ENCODE results near the gene JAK2. TPM values are rescaled to one million over a fixed set of nuclear protein-coding genes. Genes with fewer than 3 reads are reported as not detected.
A peak's percentile ranks its signal among the peaks of the same experiment; 100 is the strongest.
"Not testable (repeated sequence)": the region's sequence is repeated elsewhere in the genome, so short reads cannot be mapped to it uniquely, and the experiment has no call there.

The JAK2 gene
- polyA plus RNA-seq (2013, experiment 1 of 2; ENCODE audit: insufficient read length), result 7.2 TPM
- 6.4 TPM for polyA plus RNA-seq (2013, experiment 2 of 2; ENCODE audit: insufficient read length)

- DNase-seq, result peak; percentile 95
Measured at GRCh38 chr9:4984621-4985385, at the start of gene JAK2. TSS of gene JAK2 (plus strand) at chr9:4985272. CDS start at chr9:5021988, 36,716 bp downstream.

DNA sequence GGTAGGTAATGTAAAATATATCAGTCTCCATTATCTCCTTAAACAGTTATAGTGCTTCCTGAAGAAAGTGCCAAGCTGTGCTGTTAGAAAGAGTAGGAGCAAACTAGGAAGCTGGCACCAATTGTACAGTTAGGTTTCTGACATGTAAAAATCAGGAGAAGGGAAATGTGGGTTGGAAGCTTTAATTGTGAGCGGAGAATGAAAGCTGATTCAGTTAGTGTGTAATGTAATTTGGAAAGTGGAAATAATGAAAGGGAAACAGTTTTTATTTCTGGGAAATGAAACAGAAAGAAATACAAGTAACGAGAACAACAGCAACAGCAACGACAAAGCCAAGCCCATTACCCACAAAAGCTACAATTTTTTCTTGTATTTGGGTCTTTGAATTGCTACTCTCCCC is 48.8 kb upstream of the JAK2 start:
- DNase-seq, result no peak

GRCh38 chr9:4936823-4937222 is 48.2 kb upstream of the JAK2 start:
- DNase-seq, result no peak

DNA sequence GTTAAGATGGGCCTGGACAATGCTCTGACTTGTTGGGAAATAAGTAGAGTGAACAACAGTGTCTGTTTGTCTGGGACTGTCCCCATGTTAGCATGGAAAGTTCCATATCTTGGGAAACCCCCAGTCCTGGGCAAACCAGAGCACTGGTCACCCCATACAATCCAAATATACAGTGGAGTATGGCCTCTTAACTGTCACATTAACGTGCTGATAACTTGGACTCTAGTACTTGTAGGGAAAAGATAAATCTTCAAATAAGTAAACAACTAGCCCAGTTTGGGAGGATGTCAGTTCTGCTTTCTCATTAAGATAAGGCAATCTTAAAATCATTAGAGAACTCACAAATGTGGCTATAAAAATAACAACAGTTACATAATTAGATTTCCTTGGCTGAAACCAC is 47.6 kb upstream of the JAK2 start:
- no peak for DNase-seq

GRCh38 chr9:4938496-4938895 is 46.6 kb upstream of the JAK2 start:
- DNase-seq, result no peak

DNA sequence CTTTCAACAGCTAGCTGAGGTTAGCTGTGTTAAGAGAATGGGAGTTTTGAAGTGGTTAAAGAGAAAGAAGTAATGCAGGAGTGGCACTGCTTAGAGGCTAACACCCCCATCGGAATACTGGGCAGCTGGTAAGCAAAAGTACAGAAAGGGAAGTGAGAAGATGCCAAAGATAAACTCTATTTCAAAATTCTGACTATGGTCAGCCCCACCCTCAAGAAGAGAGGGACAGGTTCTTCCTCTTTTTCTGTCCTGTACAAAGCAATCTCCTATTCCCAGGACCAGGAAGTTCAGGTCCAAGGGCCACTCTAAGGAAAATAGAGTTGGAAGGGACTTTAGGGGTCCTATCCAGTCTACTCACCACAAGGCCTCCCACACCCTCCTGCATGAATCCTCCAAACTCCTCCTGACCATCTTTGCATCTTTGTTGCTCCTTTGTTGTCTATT is 45.9 kb upstream of the JAK2 start:
- no peak for DNase-seq

GRCh38 chr9:4942042-4942691 is 42.9 kb upstream of the JAK2 start:
- not testable (repeated sequence) for DNase-seq

DNA sequence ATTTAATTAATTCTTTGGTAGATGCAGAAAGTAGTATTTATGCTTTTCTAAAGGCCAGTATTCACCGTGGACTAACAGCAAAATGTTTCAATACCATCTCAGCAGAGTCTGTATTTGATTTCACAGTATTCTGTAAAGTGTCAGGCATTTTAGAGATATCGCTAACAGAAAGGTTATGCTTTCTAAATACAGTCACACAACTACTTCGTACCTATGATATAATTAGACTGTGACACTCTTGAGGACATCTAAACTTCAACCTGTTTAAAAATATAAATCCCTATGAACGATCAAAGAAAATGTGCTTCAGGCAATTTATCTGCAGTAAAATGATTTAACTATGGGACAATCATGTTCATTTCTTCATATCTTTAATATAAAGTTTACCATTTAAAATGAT is 41.7 kb upstream of the JAK2 start:
- no peak for DNase-seq

DNA sequence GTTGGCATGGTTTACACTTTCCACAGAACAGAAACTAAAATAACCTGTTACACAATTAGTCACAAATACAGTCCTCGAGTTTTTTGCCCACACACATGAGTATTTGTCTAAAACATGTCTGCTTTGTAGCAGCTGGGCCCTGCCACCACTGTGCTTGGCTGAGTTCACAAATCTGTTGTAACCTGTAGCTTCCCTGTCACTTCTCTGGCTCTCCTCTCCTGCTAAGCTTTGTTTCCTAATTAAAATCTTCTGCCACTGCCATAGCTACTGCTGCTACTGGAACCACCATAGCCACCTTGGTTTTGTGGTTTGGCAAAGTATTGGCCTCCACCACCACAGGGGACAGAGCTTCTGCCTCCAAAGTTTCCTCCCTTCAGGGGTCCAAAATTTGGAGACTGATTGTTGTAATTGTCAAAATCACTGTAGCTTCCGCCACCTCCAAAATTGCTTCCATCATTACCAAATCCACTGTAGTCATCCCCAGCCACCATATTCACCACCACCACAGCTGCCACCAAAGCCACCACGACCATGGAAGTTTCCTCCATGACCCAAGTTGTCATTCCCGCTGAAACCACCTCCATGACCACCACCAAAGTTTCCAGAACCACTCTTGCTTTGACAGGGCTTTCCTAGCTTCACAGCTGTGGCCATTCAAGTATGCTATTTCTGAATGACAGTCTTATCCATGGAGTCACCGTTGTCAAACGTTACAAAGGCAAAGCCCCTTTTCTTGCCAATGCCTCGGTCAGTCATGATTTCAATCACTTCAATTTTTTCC is 40.5 kb upstream of the JAK2 start:
- DNase-seq, result not testable (repeated sequence)

- no peak for DNase-seq
Measured at GRCh38 chr9:4946937-4947336, 38.1 kb upstream of the JAK2 start.

- DNase-seq, result peak; percentile 22
Measured at GRCh38 chr9:4955836-4956235, 29.2 kb upstream of the JAK2 start.

DNA sequence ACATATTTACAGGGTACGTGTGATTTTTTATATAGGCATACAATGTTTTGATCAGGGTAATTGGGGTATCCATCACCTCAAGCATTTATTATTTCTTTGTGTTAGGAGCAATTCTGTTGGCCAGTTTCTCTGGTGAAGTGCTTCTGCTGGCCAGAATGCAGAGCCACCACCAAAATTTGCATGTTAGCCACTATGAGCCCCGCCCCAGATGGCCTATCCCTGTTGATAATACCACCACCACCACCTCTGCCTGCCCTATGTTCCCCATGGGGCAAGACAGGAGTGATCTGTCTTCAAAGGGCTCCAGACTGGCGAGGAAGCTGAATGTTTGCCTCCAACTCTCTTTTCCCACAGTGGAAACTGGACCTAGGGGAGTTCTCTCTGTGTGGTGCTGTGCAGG is 26.0 kb upstream of the JAK2 start:
- no peak for DNase-seq

DNA sequence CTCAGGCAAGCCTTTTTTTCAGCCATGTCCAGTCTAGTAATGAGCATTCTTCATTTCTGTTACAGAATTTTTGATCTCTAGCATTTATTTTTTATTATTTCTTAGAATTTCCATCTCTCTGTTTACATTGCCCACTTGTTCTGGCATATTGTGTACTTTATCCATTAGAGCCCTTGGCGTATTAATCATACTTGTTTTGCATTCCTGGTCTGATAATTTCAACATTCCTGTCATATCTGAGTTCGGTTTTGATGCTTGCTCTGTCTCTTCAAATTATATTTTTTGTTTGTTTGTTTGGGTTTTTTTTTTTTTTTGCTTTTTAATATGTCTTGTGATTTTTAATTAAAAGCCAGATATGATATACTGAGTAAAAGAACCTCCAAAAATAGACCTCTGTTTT is 23.0 kb upstream of the JAK2 start:
- DNase-seq, result no peak

- DNase-seq, result no peak
Measured at GRCh38 chr9:4964540-4964939, 20.5 kb upstream of the JAK2 start.

DNA sequence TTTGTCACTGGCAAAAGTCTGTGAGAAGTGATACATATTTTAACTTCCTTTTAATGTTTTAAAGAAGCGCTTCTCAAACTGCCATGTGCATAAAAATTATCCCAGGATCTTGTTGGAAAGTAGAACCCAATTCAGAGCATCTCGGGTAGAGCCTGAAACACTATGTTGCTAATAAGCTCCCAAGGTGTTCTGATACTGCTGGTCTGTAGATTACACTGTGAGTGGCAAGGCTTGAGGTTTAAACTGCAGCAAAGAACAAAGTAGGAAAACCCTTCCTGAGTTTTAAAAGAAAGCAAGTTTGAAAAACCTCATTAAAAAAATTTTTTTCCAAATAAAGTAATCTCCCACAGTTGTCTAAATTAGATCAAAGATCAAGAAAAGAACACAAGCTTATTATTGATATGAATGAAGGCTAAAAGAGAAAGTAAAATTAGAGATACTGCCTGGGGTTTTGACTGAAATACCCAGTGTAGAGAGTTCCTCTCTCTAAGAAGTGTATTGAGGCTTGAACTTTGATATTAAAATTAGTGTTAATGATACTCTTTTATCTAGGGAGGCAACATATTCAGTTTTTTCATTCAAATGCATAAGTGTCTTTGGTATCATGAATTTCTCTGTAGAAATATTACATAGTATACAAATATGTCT is 19.8 kb upstream of the JAK2 start:
- no peak for DNase-seq

GRCh38 chr9:4967523-4967922 is 17.5 kb upstream of the JAK2 start:
- DNase-seq, result peak; percentile 57

GRCh38 chr9:4969130-4969529 is 15.9 kb upstream of the JAK2 start:
- no peak for DNase-seq

DNA sequence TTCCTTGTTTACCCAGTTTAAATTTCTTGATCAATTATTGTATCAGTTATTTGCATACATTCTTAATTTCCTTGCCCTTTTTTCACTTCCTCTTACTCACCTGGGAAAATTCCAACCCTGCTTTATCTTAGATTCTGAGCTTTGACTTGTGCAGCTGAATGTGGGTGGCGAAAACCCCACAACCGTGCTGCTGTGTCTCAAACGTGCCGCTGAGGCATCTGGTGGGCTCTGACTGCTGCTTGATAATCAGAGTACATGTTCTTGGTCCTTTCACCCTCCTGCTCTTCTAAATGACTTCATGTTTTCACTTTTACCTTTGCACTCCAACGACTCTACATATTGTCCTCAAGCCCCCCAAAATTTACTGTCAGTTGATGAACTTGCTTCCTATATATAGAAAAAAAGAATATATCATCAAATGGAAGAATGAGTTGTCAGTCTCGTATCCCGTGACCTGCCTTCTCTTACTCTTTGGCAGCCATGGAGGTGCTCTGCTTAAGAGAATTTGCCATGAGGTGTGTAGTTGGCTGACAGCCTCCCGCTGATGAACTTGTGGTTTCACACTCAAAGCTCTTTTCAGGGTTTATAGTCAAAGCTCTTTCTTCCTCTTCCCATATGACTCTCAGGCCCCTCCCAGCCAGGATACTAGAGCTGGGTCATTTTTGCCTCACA is 14.0 kb upstream of the JAK2 start:
- no peak for DNase-seq

DNA sequence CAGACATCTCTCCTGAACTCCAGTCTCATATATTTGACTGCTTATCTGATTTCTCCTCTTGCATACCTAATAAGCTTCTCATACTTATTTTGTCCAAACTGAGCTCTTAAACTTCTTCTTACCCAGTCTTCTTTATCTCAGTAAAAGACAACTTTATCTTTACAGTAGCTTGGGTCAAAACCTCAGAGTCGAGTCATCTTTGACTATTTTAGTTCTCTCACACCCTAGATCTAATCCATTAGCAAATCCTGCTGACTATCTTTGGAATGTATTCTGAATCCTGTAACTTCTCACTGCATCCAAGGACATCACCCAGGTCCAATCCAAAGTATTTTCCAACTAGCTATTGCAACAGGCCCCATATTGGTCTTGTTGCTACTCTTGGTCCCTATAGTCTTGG is 11.8 kb upstream of the JAK2 start:
- peak; percentile 46 for DNase-seq

GRCh38 chr9:4973902-4974301 is 11.2 kb upstream of the JAK2 start:
- DNase-seq, result no peak

DNA sequence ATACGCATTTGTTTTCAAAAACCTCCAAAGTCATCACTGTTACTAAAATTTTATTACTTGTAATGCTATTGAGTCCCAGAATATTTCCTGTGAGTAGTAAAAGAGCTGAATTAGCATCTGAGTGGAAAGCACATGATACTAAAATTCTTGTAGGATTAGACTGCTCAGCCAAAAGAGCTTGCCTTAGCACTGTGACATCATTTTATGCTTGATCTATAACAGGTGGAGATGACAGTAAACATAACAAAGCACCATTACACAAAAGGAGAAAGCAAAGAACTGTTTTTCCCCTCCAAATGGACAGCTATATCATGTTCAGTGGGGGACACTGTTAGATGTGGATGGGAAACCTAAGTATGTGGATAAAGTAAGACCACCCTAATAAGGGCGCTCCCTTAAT is 5.8 kb upstream of the JAK2 start:
- peak; percentile 24 for DNase-seq

DNA sequence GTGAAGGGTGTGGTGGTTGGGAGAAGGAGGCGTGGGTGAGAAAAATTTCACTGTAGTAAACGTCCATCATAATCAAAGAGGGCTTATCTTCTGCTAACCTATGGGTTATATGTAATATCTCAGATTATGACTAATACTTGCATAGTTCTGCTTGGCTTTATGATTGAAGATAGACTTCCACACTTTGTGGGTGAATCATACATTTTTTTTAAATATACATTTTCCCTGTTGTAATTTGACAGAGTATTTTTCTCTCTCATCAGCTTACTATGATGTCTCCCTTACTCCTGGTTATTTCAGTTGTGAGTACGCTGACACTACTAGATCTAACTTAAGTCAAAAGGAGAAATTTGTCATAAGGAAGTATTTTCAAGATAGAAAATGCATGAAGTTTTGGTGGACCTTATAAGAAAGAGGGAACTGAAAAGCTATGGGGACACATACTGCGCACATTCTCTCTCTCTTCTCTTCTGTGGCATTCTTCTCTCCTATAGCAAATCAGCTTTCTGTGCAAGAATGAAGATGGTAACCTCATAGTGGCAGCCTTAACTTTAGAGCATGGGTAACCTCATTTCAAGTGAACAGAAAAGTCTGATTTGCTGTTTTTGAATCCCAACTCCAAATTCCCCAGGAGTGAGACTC is 4.9 kb upstream of the JAK2 start:
- DNase-seq, result peak; percentile 16
